ENCODE results near the gene ABR.
"Not testable (repeated sequence)": the region's sequence is repeated elsewhere in the genome, so short reads cannot be mapped to it uniquely, and the experiment has no call there.

Gene ABR

DNA sequence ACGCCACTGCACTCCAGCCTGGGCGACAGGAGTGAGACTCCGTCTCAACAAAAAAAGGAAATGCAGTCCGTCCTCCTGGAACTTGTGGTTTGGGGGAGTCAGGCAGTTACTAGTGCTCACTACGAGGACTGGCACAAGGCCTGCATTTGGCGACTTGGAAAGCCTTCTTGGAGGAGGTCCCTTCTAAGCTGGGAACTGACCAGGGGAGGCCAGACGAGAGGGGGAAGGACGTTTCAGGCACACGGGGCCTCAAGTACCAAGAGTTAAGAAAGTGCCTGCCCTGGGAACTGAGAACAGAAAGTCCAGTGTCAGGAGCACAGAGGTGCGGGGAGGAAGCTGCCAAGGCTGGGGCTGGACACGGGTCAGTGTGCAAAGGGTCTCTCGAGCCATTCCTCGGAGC lies 89.9 kb downstream of the ABR start:
- no peak for DNase-seq

DNA sequence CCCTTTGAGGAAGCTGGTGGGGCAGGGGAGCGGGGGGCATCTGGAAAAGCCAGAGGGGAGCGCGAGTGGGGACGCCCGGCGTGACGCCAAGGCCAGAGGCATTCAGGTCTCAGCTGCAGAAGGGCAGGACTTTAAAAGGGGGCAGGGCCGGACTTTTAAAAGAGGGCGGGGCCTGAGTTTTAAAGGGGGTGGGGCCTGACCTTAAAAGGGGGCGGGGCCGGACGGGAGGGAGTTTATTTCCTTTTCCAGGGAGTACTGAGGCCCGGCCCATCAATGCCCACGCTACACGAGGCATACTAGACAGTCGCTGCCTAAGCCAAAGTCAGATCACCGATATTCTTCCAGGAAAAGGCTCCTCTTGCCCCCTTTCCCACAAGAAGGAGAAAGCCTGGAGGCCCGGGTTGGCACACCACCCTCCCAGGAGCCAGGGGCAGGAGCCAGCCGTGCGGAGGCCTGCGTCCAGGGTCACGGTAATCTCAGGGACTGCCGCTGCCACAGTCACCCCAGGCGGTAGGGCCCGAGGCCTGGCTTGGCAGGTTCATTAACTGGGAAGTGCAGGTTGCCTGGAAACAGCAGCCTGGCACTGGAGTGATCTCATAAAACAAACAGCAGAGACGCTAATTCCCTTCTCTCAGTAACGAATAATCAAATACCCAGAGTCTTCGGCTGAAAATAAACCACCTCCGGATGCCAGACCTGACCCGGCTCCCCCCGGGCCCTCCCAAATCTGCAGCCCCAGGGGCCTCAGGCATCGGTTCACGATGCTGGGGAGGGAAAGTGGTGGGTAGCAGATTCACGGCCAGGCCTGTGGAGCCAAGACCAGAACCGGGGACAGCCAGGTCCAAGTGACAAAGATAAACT lies 92.2 kb downstream of the ABR start:
- DNase-seq = peak; percentile 92

DNA sequence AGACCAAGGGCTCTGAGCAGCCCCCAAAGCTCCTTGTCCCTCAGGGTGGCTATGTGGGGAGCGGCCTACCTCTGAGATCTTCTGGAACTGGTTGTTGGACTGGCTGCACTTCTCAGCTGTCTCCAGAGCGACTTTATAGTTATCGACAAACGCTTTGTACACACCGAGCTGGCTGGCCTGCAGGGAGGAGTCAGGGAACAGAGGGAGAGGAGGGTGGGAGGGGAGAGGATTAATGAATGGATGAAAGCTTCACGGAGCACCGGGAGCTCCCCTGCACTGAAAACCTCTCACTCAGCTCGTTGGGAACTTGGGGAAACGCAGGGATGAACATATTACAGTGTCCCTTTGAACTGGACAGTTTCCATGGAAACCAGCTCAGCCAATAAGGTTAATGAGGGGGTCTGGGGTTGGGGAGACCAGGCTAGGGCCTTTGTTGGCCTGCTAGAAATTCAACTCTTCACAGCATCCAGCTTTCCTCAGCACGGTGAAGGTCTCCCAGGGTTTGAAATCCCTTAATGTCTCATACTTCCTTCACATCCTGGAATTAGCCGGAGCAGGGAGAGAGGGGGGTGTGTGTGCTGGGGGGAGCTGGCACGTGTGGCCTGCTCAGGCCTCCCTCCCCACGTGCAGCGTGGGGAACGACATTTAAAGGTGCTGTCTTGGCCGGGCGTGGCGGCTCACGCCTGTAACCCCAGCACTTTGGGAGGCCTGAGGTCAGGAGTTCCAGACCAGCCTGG lies 96.2 kb downstream of the ABR start:
- DNase-seq = peak; percentile 18

DNA sequence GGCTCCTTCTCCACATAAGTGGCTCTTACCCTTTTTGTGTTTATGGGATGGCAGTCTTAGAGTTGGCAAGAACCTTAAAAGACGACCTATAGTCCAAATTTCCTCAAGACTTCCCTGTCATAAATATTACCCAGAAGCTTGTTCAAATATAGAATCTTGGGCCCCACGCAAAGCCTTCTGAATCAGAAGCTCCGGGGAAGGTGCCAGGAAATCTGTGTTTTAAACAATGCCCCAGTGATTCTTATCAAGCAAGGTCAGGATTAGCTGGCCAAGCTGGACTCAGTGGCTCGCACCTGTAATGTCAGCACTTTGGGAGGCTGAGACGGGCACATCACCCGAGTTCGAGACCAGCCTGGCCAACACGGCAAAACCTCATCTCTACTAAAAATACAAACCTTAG lies 97.2 kb downstream of the ABR start:
- no peak for DNase-seq

DNA sequence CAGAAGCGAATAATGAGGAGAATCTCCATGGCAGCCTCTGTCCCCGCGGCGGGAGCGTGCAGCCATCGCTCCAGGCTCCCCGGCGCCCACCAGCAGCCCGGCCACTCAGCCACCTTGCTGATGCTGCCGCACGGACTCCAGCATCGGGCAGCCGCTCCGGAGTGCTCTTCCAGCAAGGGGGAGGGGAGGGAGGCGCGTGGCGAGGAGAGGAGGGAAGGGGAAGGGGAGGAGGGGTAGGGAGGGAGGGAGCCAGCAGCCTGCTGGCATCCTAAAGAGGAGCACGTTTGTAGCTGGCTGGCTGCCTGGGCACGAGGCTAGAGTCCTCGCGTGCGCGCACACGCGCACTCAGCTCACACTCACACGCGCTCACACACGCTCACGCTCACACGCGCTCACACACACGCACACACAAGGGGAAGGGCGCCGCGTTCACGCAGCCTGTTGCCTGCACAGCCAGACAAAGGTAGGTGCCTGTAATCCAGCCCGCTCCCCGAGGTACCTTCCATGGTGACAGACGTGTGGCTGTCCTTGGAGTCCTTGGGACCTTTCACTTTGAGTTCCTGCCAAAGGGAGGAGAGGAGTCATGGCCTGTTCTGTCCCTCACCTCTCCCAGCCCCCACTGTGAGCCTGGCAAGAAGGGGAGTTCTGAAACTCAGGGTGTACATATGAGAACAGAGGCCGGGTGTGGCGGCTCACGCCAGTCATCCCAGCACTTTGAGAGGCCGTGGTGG lies 100.8 kb downstream of the ABR start:
- peak; percentile 21 for DNase-seq

DNA sequence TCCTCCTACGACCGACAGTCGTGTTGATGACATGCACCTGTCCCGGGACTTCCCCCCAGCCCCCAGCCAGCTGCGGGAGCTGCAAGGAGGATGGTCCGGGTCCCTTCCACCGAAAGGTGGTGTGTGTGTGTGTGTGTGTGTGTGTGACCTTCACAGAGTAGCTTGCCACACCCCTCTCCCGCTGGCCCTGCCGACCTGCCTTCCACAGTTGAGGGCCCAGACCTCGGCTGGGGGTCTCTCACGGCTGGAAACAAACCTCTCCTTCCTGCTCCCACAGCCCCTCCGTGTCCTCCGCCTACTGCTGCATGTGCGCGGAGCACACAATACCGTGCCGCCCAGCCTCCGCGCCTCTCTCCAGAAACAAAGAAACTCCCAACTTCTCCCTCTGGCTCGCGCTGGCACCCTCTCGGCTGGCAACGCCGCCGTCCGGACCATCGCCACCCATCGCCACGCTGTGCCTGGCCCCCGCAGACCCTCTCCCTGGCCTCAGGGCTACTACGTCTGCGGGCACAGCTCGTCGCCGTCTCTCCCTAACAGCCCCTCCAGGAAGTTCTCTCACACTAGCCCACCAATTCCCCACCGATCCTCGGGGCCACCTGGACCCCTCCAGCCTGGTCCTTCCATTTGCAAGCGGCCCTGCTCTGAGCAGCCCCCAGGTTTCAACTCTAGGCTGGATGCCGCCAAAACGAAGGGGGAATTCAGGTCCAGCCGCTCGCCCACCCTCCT lies 101.6 kb downstream of the ABR start:
- DNase-seq = peak; percentile 13

DNA sequence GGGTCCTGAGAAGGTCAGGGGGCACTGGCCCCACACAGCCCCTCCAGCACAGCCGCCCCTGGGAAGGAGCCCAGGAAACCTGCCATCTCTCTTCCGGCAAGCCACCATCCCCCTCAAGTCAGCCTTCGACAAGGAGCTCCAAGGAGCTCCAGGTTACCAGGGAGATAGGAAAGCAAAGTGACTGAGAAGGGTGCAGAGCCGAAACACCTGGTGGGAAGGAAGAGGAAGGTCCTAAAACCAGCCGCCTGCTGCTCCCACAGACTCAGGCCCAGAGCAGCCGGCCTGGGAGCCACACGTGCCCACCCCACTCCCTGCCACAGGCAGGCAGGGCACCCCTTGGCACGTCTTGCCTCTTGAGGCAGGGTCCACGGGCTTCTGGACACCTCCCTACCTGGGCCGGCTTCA lies 102.2 kb downstream of the ABR start:
- no peak for DNase-seq

DNA sequence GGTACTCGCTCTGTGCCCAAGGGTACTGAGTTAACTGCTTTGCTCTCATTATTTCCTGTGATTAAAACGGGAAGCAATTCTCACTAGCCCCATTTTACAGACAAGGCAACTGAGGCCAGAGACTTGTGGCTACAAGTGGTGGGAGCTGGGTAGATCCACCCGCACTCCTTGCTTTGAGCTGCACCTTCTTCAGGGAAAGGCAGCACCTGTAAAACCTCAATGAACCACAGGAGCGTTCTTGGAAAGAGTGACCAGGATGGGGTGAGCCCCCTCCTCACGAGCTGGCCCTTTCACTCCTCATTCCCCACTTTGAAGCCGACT lies 102.8 kb downstream of the ABR start:
- no peak for DNase-seq

DNA sequence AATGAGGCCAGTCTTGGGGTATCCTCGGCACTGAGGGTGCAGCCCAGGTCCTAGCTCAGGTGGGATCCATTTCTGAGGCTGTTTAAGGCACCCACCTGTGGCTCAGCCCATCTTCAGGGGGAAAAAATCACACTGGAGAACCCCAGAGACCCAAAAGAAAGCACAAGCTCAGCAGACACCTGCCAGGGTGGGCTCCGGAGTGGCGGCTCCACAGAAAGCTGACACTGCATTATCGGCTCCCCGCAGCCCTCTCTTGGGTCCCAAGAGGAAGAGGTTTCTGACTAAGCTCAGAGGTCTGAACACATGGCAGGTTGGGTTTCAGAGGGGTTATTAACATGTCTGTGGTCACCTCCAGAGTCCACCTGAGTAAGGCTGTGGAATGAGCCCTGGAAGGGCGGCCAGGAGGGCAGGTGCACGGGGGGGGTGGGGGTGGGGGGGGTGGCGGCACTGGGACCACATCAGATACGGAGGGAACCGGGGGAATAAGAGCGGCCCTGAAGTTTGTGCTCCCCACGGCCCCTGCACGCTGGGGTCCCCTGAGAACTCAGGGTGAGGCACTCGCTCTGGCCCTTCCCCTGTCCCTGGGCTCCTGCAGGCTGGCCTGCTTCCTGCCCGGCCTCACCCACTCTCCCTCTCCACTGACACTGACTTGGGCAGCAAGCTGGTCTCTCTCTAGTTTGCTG lies 103.3 kb downstream of the ABR start:
- DNase-seq = no peak

DNA sequence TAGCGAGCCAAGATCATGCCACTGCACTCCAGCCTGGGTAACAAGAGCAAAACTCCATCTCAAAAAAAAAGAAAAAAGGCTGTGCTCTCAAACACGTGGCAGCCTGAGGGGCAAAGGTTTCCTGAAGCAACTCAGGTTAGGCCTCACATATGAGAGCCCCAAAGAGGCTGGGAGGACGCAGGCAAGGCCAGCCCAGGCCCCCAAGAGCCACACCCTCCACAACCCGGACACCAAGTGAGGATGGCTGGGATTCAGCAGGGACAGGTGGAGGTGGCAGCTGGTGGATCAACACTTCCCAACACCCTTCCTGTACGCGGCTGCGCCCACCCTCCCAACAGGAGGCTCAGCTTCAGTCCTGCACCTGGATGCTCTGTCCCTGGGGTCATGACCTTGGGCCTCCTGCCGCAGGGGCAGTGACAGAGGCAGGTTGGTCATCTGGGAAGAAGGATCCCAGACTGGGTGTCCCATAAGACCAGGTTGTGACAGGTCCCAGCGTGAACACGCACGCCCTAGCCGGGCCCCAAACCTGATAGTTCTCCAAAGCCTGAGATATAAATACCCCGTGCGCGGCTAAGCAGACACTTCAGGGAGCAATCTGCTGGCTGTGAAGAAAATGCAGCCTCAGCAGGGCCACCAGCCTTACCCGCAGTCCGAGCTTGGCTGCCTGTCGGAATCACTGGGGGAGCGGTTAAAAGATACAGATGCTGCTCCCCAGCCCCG lies 104.7 kb downstream of the ABR start:
- no peak for DNase-seq

DNA sequence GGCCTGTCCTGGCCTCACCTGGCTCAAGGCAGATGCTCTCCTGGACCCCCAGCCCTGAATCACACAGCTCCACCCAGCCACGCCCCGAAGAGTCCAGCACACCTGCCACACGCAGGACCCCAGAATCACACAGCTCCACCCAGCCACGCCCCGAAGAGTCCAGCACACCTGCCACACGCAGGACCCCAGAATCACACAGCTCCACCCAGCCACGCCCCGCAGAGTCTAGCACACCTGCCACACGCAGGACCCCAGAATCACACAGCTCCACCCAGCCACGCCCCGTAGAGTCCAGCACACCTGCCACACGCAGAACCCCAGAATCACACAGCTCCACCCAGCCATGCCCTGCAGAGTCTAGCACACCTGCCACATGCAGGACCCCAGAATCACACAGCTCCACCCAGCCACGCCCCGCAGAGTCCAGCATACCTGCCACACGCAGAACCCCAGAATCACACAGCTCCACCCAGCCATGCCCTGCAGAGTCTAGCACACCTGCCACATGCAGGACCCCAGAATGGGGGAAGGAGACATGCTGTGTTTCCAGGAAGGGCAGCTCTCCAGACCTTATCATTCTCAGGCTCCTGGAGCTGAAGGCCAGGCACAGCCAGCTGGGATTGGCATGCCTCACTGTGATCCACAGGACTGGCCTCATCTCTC lies 105.7 kb downstream of the ABR start:
- DNase-seq = not testable (repeated sequence)

DNA sequence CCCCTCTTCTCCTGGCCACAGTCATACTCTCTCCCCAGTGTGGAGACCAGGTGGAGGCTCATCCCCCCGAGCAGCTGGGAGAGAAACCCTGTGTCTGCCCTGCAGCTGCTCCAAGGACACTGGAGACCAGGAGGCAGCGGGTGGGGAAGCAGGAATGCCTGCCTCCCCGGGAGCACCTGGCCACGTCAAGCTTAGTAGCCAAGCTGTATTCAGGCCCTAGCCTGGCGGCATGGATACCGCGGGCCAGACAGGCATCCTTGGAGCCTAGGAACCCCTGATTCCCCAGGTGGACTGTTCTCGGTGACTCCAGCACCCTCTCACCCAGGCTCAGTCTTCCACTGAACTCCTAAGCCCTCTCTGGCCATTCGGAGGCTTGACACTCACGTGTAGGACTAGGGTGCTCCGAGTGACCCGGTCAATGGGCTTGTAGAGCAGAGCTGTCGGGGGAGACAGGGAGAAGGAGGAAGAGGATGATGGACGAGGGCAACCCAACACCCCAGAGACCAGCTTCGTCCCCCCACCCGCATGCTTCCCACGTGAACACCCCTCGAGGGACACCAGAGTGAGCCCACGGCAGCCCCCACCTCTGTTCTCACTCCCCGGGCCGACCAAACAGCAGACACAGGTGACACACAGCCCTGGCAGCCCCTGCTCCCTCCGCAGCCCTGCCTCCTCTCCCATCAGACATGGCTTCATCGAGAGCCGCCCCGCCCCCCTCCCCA lies 106.4 kb downstream of the ABR start:
- DNase-seq = no peak

DNA sequence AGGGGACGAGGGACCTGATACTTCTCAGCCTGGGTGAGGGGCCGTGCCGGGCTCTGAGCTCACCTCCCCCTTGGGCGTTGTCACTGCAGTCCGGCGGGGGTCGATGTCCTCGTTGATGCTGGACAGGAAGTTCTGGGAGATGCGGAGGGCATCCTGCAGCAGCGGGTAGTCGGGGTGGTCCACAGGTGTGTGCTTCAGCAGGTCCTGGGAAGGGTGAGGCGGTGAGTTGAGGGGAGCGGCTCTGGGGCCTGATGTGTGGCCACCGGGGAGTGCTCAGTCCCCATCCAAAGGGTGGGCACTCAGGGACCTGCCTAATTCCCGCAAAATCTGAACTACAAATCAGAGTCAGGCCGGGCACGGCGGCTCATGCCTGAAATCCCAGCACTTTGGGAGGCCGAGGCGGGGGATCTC lies 107.2 kb downstream of the ABR start:
- DNase-seq = no peak

DNA sequence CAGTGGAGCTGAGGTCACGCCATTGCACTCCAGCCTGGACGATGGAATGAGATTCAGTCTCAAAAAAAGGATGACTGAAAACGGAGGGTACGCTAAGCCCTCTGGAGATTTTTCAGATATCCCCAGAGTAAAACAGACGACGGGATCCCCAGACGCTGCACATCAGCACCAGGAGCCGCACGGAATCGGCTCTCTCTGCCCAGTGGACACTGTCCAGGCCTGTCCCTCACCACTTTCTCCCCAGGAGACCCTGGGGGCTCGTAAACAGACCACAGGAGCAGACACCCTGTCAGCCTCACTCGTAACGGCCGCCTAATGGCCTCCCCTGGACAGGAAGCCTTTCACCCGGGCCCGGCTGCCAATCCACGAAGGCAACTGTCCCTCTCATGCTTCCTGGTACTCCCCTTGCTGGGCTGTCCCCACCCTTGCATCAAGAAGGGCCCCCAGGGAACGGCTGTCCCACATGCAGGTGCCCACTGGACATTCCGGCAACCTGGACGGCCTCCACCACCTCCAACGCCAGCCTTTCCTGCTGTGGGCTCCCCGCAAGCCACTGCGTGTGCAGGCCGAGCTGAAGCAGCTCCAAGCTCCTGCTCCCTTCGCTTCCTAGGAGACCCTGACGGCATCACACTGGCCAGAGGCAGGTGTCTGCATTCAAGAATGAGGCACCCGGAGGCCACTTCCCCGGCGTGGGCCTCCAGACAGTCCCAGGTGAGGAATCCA lies 108.5 kb downstream of the ABR start:
- no peak for DNase-seq

DNA sequence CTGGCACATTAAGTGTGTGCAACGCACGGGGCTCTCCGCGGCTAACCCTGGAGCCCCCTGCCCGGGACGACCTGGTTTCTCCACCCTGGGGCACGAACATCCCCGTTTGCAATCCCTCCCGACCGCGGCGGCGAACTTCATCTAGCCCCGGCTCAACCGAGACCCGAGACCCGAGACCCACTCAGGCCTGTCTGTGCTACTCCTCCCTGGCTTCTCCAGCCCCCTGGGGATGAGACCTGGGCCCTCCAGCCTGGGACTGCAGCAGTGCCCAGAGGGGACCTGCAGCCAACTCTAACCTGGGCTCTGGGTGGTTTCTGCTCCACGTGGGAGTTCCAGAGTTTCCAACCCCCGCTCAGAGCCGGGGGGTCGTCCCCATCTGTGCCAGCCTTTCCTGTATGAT lies 109.4 kb downstream of the ABR start:
- no peak for DNase-seq

DNA sequence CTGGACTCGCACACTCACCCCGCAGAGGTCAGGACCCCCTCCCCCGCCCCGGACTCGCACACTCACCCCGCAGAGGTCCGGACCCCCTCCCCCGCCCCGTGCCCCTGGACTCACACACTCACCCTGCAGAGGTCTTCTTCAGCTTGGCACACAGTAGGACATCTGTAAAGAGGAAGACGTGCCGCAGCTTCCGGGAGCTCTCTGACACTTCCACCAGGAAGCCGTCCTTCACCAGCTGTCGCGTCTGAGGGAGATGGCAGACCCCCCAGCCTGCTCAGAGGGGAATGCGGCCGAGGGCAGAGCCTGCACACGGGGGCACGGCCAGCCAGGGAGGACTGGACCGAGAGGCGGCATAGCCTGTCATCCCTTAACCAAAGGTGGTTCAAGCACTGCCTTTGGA lies 109.9 kb downstream of the ABR start:
- DNase-seq = no peak

DNA sequence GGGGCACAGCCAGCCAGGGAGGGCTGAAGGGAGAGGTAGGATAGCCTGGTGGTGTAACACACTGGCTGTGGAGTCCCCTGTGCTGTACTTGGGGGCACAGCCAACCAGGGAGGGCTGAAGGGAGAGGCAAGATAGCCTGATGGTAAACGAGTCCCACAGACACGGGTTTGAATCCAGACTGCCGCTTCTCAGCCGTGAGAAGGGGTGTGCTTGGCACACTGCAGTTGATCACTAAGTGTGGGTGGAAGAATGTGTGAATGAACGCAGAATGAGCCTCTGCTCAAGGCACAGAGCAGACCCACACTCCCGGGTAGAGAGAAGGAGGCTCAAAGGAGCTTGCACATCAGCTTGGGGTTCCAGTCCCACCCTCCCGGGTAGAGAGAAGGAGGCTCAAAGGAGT lies 111.4 kb downstream of the ABR start:
- DNase-seq = no peak

DNA sequence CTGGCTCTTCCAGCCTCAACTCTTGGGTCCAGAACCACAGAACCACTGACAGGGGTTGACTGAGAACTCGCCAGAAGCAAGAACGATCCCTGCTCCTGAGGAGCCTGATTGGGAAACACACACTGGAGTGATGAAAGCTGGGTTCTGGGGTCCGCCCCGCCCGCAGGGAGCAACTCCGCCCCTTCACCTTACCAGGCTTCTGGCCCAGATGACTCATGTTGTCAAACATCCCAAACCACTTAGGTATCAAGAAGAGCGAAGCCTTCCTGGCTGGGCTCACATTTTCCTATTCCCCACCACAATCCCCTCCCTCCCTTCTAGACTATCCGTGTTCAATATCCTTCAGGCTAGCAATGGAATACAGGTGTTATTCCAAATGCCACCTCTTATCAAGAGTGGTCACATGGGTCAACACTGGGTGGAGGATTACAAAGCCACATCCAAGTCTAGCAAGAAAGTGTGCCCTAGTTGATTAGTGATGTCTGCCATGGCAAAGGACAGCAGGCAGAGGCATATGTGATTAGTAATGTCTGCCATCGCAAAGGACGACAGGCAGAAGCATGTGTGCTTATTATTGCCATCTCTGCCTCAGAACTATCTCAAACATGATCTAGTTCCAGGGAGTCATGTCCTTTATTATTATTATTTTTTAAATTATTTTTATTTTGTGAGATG lies 112.4 kb downstream of the ABR start:
- DNase-seq = no peak

DNA sequence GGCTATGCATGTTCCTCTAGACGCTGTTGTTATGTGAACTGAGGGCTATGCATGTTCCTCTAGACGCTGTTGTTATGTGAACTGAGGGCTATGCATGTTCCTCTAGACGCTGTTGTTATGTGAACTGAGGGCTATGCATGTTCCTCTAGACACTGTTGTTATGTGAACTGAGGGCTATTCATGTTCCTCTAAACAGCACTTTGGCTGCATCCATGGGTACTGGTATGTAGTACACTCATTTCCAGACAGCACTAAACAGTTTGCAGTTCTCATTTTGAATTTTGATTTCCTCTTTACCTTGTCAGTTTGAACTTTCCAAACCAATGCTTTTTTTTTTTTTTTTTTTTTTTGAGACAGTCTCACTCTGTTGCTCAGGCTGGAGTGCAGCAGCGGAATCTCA lies 114.4 kb downstream of the ABR start:
- not testable (repeated sequence) for DNase-seq

All from NCI-H526 treated with DMSO at 0.1 percent for 48 hours (cell line).